Erythroblast (primary cell): ENCODE results near the gene CACNA1F.

Experiments
- GATA1 ChIP-seq: IDR thresholded peaks from 2 replicates; pipeline ENCODE4 v1.6.1; 2011; ENCODE audit warnings: low read depth, mild to moderate bottlenecking, control low read depth, low read length, moderate library complexity
- POLR2A ChIP-seq: IDR thresholded peaks from 2 replicates; pipeline ENCODE4 v1.6.1; 2011; ENCODE audit warnings: mild to moderate bottlenecking, low read length

DNA sequence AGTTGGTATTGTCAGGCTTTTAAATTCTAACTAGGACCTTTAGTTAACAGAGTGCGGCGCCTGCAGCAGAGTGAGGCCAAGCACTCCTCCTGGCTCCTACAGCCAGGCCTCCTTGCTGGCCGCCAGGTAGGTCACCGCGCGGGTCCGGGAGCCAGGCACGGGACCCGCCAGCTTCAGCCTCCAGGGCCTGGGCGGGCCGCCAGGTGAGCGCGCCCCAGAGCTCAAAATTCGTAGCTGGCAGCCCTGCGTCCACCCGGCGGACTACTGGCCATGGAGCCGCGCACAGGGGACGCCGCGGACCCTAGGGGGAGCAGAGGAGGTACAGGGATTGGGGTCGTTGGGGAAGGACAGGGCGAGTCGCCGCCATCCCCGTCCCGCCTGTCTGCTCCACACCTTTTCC, 70.5 kb downstream of the CACNA1F start, which contains the start of gene MAGIX:
- TF ChIP-seq POLR2A (no peak), GATA1 (no peak)
